ENCODE data around the gene SLC5A3. TPM values are rescaled to one million over a fixed set of nuclear protein-coding genes. Genes with fewer than 3 reads are reported as not detected.

Gene SLC5A3
- total and polyA plus RNA-seq, 4 donors: 12.7 to 59.8 (median 32.3) TPM

DNA sequence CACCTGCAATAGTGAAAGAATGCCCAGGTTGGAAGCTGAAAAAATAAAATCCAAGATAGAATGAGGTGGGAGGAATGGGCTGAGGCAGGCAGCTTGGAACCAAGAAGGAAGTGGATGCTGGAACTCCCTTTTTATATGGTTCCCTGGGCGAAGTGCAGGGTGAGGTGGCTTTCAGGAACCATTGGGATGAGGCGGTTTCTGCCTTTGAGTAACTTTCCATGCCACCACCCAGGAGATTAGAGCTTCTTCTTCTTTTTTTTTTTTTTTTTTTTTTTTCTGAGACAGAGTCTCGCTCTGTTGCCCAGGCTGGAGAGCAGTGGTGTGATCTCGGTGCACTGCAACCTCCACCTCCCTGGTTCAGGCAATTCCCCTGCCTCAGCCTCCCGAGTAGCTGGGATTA lies 17.8 kb upstream of the SLC5A3 start:
- Histone ChIP-seq H3K27ac (ENCODE audit: low read depth, low read length) (no peak overlapping the region), H3K4me3 (ENCODE audit: low read depth, low read length) (no peak overlapping the region)

GRCh38 chr21:34061983-34062382 lies 11.4 kb upstream of the SLC5A3 start:
- Histone ChIP-seq H3K27me3 (ENCODE audit: control insufficient read depth, insufficient read depth, low read length) (no peaks in the 10 kb centered on the region), H3K27ac (ENCODE audit: low read depth, low read length) (no peak overlapping the region), H3K4me1 (ENCODE audit: control insufficient read depth, insufficient read depth, low read length) (no peaks in the 10 kb centered on the region), H3K36me3 (ENCODE audit: control insufficient read depth, insufficient read depth, low read length) (no peaks in the 10 kb centered on the region), H3K4me3 (ENCODE audit: low read depth, low read length) (no peak overlapping the region), H3K9me3 (ENCODE audit: control insufficient read depth, insufficient read depth, low read length) (no peaks in the 10 kb centered on the region)
- DNase-seq (ENCODE audit: low read depth in 4 of 6, low spot score in 6 of 6): peak in 1 of 6 donors; percentile 26
- no CpG with 5 or more reads among the region's 3 CpGs for WGBS (ENCODE audit: insufficient coverage)

More for the DNA sequence above, 17.8 kb upstream of the SLC5A3 start:
- H3K4me1 ChIP-seq (ENCODE audit: control insufficient read depth, insufficient read depth, low read length): no peaks in the 10 kb centered on the region
- H3K27me3 ChIP-seq (ENCODE audit: control insufficient read depth, insufficient read depth, low read length): no peaks in the 10 kb centered on the region
- DNase-seq (ENCODE audit: low read depth in 4 of 6, low spot score in 6 of 6): no peak
- H3K36me3 ChIP-seq (ENCODE audit: control insufficient read depth, insufficient read depth, low read length): no peaks in the 10 kb centered on the region
- 83% methylated on average over 1 of the region's 5 CpGs for WGBS (ENCODE audit: insufficient coverage)
- H3K9me3 ChIP-seq (ENCODE audit: control insufficient read depth, insufficient read depth, low read length): no peaks in the 10 kb centered on the region

DNA sequence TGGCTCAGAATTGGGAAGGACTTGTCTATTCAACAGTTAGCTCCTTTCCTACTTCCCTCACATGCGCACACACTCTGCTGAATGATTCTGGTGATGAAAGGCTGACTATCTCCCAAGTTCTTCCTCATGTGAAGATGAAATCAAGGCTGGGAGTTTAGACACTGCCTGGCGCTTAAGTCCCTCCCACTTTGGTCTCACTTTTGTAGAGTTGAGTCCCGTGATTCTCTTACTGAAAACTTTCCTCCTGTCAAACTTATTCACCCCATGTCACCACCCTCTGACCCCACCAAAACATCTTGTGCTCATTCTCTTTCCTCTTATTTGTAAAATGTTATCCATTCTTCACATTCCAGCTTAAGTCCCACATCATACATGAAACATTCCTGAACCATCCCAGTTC lies 8.4 kb upstream of the SLC5A3 start:
- Histone ChIP-seq H3K36me3 (ENCODE audit: control insufficient read depth, insufficient read depth, low read length) (no peaks in the 10 kb centered on the region), H3K4me3 (ENCODE audit: low read depth, low read length) (no peak overlapping the region), H3K9me3 (ENCODE audit: control insufficient read depth, insufficient read depth, low read length) (no peaks in the 10 kb centered on the region), H3K27me3 (ENCODE audit: control insufficient read depth, insufficient read depth, low read length) (no peaks in the 10 kb centered on the region), H3K4me1 (ENCODE audit: control insufficient read depth, insufficient read depth, low read length) (no peaks in the 10 kb centered on the region), H3K27ac (ENCODE audit: low read depth, low read length) (no peak overlapping the region)
- 83% methylated on average over 2 of the region's 3 CpGs for WGBS (ENCODE audit: insufficient coverage)
- no peak for DNase-seq (ENCODE audit: low read depth in 4 of 6, low spot score in 6 of 6)

DNA sequence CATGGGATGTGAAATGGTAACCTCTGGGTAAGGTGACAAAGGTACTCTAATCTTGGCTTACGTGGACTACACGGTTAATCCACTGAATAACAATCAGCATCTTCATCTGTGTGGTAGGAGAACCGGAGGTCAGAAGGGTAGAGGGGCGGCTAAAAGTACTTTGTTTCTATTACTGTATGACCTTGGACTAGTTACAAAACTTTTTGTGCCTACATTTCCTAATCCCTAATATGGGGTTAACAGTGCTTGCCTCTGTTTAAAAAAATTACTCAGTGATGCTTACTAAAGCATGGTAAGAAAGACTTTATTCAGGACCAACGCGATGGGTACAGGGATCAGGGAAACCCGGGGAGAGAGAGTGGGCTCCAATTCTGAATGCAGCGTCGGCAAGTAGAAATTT lies 1.7 kb upstream of the SLC5A3 start:
- Histone ChIP-seq H3K4me3 (ENCODE audit: low read depth, low read length) (no peak overlapping the region), H3K27ac (ENCODE audit: low read depth, low read length) (no peak overlapping the region), H3K27me3 (ENCODE audit: control insufficient read depth, insufficient read depth, low read length) (no peaks in the 10 kb centered on the region), H3K9me3 (ENCODE audit: control insufficient read depth, insufficient read depth, low read length) (no peaks in the 10 kb centered on the region), H3K4me1 (ENCODE audit: control insufficient read depth, insufficient read depth, low read length) (peaks cover 9% of the 10 kb centered on the region), H3K36me3 (ENCODE audit: control insufficient read depth, insufficient read depth, low read length) (no peaks in the 10 kb centered on the region)
- 38% methylated on average over 5 of the region's 9 CpGs for WGBS (ENCODE audit: insufficient coverage)
- DNase-seq (ENCODE audit: low read depth in 4 of 6, low spot score in 6 of 6): no peak

DNA sequence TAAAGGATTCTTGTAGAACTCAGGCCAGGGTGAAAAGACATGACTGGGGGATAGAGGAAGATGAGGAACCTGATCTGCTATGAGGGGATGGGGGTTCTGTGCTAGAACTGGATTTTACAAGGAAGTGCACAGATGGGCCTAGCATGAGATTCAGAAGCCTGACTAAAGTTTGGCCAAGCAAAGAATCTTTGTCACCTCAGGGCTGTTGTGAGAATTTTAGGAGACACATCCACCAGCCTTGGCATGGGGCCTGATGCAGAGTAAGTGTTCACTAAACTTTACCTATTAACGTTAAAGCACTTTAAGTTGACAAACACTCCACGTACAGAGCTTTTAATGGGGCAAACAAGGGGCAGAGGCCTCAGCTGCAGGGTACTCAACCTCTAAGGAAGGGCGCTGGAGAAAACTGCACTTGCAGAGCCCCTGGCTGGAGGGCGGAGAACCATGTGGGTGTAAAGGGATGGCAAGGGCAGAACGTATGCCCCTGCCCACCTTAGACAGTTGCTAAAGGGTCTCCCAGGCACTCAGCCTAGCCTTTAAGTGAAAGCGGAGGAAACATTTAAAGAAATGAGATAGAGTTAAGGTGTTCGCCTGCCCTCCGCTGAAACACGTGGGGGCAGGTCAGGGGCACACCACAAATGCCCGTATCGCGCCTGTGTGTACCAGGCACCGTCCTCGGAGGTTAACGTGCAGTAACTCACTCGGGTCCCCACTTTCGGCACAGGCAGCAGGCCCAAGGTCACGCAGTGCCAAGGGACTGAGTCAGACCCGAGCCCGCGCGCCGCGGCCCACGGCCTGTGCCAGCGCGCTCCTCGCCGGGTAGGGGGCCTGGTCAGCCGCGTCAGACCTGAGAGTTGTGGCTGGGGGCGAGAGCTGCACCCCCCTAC lies 990 bp upstream of the SLC5A3 start:
- Histone ChIP-seq H3K36me3 (ENCODE audit: control insufficient read depth, insufficient read depth, low read length) (no peaks in the 10 kb centered on the region), H3K4me1 (ENCODE audit: control insufficient read depth, insufficient read depth, low read length) (peaks cover 9% of the 10 kb centered on the region), H3K27me3 (ENCODE audit: control insufficient read depth, insufficient read depth, low read length) (no peaks in the 10 kb centered on the region), H3K4me3 (ENCODE audit: low read depth, low read length) (peak overlapping the region; percentile 22), H3K27ac (ENCODE audit: low read depth, low read length) (peak overlapping the region; percentile 2), H3K9me3 (ENCODE audit: control insufficient read depth, insufficient read depth, low read length) (no peaks in the 10 kb centered on the region)
- WGBS (ENCODE audit: insufficient coverage): 36% methylated on average over 31 of the region's 32 CpGs
- DNase-seq (ENCODE audit: low read depth in 4 of 6, low spot score in 6 of 6): peak in 1 of 6 donors; percentile 6

DNA sequence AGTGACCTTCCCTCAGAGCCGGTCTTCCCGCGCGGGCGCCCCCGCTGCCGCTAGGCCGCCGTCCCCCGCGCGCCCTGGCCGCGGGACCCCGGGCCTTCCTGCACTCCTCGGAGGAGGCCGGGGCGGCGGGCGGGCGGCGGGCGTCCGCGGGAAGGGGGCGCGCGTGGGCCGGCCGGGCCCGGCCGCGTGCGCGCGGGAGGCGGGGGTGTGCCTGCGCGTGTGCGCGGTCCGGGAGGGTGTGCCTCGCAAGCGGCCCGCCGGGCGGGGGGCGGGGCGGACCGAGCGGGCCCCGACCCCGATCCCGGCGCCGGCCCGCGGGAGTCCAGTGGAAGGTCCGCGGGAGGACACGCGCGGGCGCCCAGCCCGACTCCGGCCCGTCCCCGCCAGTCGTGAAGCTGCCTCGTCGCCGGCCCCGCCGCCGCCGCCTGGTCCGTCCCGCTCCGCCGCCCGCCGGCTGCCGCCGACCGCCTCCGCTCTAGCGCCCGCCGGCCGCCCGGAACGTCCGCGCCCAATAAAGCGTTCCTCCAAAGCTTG lies 438 bp downstream of the SLC5A3 start:
- Histone ChIP-seq H3K9me3 (ENCODE audit: control insufficient read depth, insufficient read depth, low read length) (no peaks in the 10 kb centered on the region), H3K27ac (ENCODE audit: low read depth, low read length) (peak overlapping the region; percentile 67), H3K36me3 (ENCODE audit: control insufficient read depth, insufficient read depth, low read length) (no peaks in the 10 kb centered on the region), H3K4me3 (ENCODE audit: low read depth, low read length) (peak overlapping the region; percentile 63), H3K27me3 (ENCODE audit: control insufficient read depth, insufficient read depth, low read length) (no peaks in the 10 kb centered on the region), H3K4me1 (ENCODE audit: control insufficient read depth, insufficient read depth, low read length) (peaks cover 9% of the 10 kb centered on the region)
- DNase-seq (ENCODE audit: low read depth in 4 of 6, low spot score in 6 of 6): peak in 1 of 6 donors; percentile 20
- under 1% methylated on average over 95 of the region's 95 CpGs for WGBS (ENCODE audit: insufficient coverage)

- Histone ChIP-seq H3K9me3 (ENCODE audit: control insufficient read depth, insufficient read depth, low read length) (no peaks in the 10 kb centered on the region), H3K27ac (ENCODE audit: low read depth, low read length) (no peak overlapping the region), H3K4me3 (ENCODE audit: low read depth, low read length) (peak overlapping the region; percentile 61), H3K36me3 (ENCODE audit: control insufficient read depth, insufficient read depth, low read length) (no peaks in the 10 kb centered on the region), H3K4me1 (ENCODE audit: control insufficient read depth, insufficient read depth, low read length) (peaks cover 9% of the 10 kb centered on the region), H3K27me3 (ENCODE audit: control insufficient read depth, insufficient read depth, low read length) (no peaks in the 10 kb centered on the region)
- WGBS (ENCODE audit: insufficient coverage): 3% methylated on average over 20 of the region's 32 CpGs
- peak in 2 of 6 donors; percentile 15 to 36 for DNase-seq (ENCODE audit: low read depth in 4 of 6, low spot score in 6 of 6)
Observed at GRCh38 chr21:34074283-34075090, 1.1 kb downstream of the SLC5A3 start.

GRCh38 chr21:34075091-34075425 lies 1.7 kb downstream of the SLC5A3 start:
- no CpG with 5 or more reads among the region's 2 CpGs for WGBS (ENCODE audit: insufficient coverage)
- DNase-seq (ENCODE audit: low read depth in 4 of 6, low spot score in 6 of 6): no peak
- Histone ChIP-seq H3K9me3 (ENCODE audit: control insufficient read depth, insufficient read depth, low read length) (no peaks in the 10 kb centered on the region), H3K27ac (ENCODE audit: low read depth, low read length) (no peak overlapping the region), H3K4me1 (ENCODE audit: control insufficient read depth, insufficient read depth, low read length) (peaks cover 9% of the 10 kb centered on the region), H3K36me3 (ENCODE audit: control insufficient read depth, insufficient read depth, low read length) (no peaks in the 10 kb centered on the region), H3K4me3 (ENCODE audit: low read depth, low read length) (peak overlapping the region; percentile 61), H3K27me3 (ENCODE audit: control insufficient read depth, insufficient read depth, low read length) (no peaks in the 10 kb centered on the region)

- Histone ChIP-seq H3K36me3 (ENCODE audit: control insufficient read depth, insufficient read depth, low read length) (no peaks in the 10 kb centered on the region), H3K27me3 (ENCODE audit: control insufficient read depth, insufficient read depth, low read length) (no peaks in the 10 kb centered on the region), H3K27ac (ENCODE audit: low read depth, low read length) (no peak overlapping the region), H3K4me1 (ENCODE audit: control insufficient read depth, insufficient read depth, low read length) (peaks cover 9% of the 10 kb centered on the region), H3K4me3 (ENCODE audit: low read depth, low read length) (peak overlapping the region; percentile 6), H3K9me3 (ENCODE audit: control insufficient read depth, insufficient read depth, low read length) (no peaks in the 10 kb centered on the region)
- DNase-seq (ENCODE audit: low read depth in 4 of 6, low spot score in 6 of 6): no peak
- WGBS (ENCODE audit: insufficient coverage): 60% methylated on average over 1 of the region's 9 CpGs
Observed at GRCh38 chr21:34075760-34076660, 2.6 kb downstream of the SLC5A3 start.

Data from spinal cord (tissue), 10 donors.